ENCODE measurements around the gene NSD2. TPM values are rescaled to one million over a fixed set of nuclear protein-coding genes. Genes with fewer than 3 reads are reported as not detected.

The NSD2 gene
- total RNA-seq, 1 donor from 2014 or later, result 138 TPM

DNA sequence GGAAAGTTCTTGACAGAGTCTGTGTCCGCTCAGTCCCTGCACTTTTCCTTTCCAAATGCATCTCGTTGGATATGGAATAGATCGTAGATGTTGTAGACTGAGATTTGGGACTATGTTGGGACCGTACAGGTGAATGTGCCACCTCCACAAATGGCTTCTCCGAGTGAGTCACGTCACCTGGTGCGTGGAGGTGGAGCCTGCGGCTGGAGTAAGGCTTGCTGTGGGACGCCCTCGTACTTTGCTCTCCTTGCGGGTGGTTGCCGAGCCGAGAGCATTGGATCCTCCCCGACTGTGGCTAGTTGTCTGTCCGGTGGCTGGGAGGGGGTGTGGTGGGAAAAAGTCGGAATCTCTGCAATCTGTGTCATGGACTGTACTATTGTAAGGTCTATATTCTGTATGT, 77.0 kb downstream of the NSD2 start:
- Mint-ChIP-seq H3K4me1 (ENCODE audit: low read depth, unreplicated experiment) (no peaks in the 10 kb centered on the region), H3K36me3 (ENCODE audit: unreplicated experiment) (no peaks in the 10 kb centered on the region), H3K27me3 (ENCODE audit: unreplicated experiment) (peaks cover 3% of the 10 kb centered on the region), H3K9me3 (ENCODE audit: unreplicated experiment) (peaks cover 1% of the 10 kb centered on the region), H3K4me3 (ENCODE audit: unreplicated experiment) (no peak overlapping the region), H3K27ac (ENCODE audit: unreplicated experiment) (no peak overlapping the region)
- TF ChIP-seq, protein P1, sequence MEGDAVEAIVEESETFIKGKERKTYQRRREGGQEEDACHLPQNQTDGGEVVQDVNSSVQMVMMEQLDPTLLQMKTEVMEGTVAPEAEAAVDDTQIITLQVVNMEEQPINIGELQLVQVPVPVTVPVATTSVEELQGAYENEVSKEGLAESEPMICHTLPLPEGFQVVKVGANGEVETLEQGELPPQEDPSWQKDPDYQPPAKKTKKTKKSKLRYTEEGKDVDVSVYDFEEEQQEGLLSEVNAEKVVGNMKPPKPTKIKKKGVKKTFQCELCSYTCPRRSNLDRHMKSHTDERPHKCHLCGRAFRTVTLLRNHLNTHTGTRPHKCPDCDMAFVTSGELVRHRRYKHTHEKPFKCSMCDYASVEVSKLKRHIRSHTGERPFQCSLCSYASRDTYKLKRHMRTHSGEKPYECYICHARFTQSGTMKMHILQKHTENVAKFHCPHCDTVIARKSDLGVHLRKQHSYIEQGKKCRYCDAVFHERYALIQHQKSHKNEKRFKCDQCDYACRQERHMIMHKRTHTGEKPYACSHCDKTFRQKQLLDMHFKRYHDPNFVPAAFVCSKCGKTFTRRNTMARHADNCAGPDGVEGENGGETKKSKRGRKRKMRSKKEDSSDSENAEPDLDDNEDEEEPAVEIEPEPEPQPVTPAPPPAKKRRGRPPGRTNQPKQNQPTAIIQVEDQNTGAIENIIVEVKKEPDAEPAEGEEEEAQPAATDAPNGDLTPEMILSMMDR (IDR thresholded peaks at IDR 0.05; ENCODE audit: partially characterized antibody, unreplicated experiment), result no peak
- no peak for DNase-seq

DNA sequence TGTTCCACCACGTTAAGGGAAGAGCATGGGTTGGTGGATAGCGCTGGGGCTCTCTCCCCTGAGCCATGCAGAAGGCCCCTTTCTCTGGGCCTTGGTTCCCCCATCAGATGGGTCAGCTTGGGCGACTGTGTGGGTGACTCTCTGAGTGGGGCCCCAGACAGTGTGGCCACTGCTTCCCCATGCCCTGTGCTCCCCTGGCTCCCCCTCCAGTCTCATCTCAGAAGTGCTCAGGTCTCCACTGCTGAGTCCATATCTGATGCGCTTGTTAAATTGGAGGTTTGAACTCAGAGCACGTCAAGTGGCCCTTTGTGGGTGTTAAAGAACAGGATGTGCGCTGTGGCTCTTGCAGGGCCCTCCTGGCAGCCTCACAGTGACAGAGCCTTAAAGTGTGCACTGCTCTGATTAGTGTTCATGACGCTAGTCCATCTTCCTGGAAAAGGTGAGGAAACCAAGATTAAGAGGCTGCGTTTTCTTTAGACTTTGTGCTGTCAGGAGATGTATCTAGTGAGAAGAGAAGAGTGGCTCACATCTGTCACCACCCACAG, 77.8 kb downstream of the NSD2 start:
- no peaks in the 10 kb centered on the region for H3K4me1 Mint-ChIP-seq (ENCODE audit: low read depth, unreplicated experiment)
- no peak overlapping the region for H3K27ac Mint-ChIP-seq (ENCODE audit: unreplicated experiment)
- TF ChIP-seq, protein P1 (IDR thresholded peaks at IDR 0.05; ENCODE audit: partially characterized antibody, unreplicated experiment), result no peak
- no peak overlapping the region for H3K4me3 Mint-ChIP-seq (ENCODE audit: unreplicated experiment)
- peaks cover 3% of the 10 kb centered on the region for H3K27me3 Mint-ChIP-seq (ENCODE audit: unreplicated experiment)
- peaks cover 1% of the 10 kb centered on the region for H3K9me3 Mint-ChIP-seq (ENCODE audit: unreplicated experiment)
- H3K36me3 Mint-ChIP-seq (ENCODE audit: unreplicated experiment), result no peaks in the 10 kb centered on the region
- no peak for DNase-seq

DNA sequence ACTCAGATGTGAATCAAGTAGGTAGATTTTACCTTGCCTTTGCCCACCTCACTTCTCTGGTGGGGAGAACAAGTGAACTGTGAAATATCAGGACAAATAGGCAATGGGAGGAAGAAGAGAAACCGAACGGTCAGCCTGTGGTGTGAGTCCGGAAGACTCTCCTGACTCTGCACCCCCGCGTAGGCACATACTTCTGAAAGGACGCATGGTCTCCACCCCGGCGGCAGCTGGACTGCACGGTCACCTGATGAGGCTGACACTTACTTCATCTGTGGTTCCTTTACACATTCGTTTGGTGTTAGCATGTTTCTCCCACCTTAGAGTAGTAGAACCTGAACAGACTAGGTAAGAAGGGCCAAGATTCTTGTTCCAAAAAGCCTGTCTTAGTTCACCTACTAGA, 79.2 kb downstream of the NSD2 start:
- Mint-ChIP-seq H3K36me3 (ENCODE audit: unreplicated experiment) (no peaks in the 10 kb centered on the region), H3K27ac (ENCODE audit: unreplicated experiment) (no peak overlapping the region), H3K4me3 (ENCODE audit: unreplicated experiment) (no peak overlapping the region), H3K27me3 (ENCODE audit: unreplicated experiment) (peaks cover 3% of the 10 kb centered on the region), H3K9me3 (ENCODE audit: unreplicated experiment) (peaks cover 1% of the 10 kb centered on the region), H3K4me1 (ENCODE audit: low read depth, unreplicated experiment) (no peaks in the 10 kb centered on the region)
- TF ChIP-seq, protein P1 (IDR thresholded peaks at IDR 0.05; ENCODE audit: partially characterized antibody, unreplicated experiment), result no peak
- DNase-seq, result no peak

DNA sequence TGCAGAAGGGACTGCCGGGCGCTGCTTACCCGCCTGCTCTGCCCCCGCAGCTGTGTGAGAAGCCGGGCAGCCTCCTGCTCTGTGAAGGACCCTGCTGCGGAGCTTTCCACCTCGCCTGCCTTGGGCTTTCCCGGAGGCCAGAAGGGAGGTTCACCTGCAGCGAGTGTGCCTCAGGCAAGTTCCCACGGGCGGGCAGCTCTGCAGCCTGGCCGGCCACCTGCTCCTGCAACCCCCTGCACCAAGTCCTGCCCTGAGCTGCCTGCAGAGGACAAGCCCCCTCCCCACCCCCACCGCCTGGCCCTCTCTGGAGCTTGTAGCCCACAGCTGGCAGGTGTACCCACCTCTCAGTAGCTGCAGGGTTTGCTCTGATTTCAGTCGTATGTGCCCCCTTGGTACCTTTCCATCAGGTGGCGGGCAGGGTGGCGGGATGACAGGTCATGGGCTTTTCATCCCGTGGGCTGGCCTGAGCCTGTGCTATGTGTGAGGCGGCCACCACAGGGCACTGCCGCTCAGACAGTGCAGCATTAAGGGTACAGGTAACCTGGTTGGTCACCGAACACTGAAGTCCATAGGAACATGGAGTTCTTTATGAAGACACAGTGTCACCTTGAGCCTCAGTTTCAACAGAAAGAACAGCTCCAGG, 81.0 kb downstream of the NSD2 start:
- Mint-ChIP-seq H3K27ac (ENCODE audit: unreplicated experiment) (no peak overlapping the region), H3K36me3 (ENCODE audit: unreplicated experiment) (no peaks in the 10 kb centered on the region), H3K27me3 (ENCODE audit: unreplicated experiment) (peaks cover 3% of the 10 kb centered on the region), H3K9me3 (ENCODE audit: unreplicated experiment) (peaks cover 2% of the 10 kb centered on the region), H3K4me1 (ENCODE audit: low read depth, unreplicated experiment) (no peaks in the 10 kb centered on the region), H3K4me3 (ENCODE audit: unreplicated experiment) (no peak overlapping the region)
- TF ChIP-seq, protein P1 (IDR thresholded peaks at IDR 0.05; ENCODE audit: partially characterized antibody, unreplicated experiment), result no peak
- DNase-seq, result no peak

DNA sequence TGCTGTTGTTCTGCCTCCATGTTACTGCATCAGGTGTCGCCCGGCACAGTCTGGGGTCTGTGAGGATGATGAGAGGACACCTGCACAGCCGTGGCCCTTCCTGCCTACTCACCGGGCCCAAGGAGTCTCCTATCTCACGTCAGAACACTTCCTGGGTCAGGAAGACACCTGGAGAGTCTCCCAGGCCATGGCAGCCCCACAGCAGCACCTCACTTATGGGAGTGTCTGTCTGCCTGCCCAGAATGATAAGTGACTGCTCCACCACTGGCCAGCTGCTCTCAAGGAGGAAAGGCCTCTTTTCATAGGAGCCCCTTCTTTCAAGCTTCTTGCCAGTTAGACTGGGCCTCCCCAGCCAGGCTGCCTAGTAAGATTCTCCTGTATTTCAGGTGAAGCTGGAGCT, 81.5 kb downstream of the NSD2 start:
- Mint-ChIP-seq H3K36me3 (ENCODE audit: unreplicated experiment) (no peaks in the 10 kb centered on the region), H3K27ac (ENCODE audit: unreplicated experiment) (no peak overlapping the region), H3K4me1 (ENCODE audit: low read depth, unreplicated experiment) (no peaks in the 10 kb centered on the region), H3K27me3 (ENCODE audit: unreplicated experiment) (peaks cover 3% of the 10 kb centered on the region), H3K4me3 (ENCODE audit: unreplicated experiment) (no peak overlapping the region), H3K9me3 (ENCODE audit: unreplicated experiment) (peaks cover 2% of the 10 kb centered on the region)
- TF ChIP-seq, protein P1 (IDR thresholded peaks at IDR 0.05; ENCODE audit: partially characterized antibody, unreplicated experiment), result no peak
- no peak for DNase-seq
